Measurements from ENCODE around the gene RBM22.

The RBM22 gene

DNA sequence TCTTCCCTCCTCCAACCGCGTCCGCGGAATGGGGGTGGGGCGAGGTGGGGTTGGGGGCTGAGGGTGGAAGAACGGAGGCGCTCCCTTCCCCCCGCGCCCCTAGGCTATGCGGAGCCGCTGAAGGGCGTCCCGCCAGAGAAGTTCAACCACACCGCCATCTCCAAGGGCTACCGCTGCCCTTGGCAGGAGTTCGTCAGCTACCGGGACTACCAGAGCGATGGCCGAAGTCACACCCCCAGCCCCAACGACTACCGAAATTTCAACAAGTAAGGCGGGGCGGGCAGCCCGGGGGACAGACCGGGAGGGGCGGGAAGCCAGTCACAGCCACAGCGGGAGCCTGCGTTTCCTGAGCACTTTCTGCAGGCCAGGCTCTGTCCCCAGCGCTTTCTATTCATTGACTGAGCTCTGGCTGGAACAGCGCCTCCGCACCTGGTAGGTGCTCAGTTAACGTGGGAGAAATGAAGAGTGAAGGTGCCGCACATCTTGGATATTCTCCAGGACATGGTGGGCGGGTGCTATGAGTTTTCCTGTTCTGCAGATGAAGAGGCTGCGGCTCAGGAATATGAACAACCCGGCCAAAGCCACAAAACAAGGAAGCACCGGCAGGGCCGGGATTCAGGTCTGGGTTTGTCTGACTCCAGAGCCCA is 28.5 kb downstream of the RBM22 start:
- no peak for DNase-seq (ENCODE audit: low read depth)

GRCh38 chr5:150671509-150672236 is 29.2 kb downstream of the RBM22 start:
- no peak for DNase-seq (ENCODE audit: low read depth)

DNA sequence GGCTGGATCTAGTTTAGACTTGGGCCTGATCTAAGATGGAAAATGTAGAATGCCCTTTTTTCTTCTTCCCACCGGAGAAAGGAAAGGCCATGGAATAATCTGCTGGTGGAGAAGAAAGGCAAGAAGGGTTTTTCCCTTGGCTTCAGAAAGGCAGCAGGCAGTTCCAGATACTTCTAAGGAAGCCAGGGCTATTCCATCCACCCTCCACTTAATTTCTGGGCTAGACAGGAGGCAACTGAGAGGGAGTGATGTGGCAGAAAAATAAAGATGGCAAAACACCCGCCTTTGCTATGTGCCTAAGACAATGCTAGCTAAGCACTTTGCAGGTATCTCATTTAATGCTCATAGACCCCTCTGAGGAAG is 29.9 kb downstream of the RBM22 start:
- DNase-seq (ENCODE audit: low read depth) = no peak

- no peak for DNase-seq (ENCODE audit: low read depth)
Measured at GRCh38 chr5:150670275-150670947, 30.5 kb downstream of the RBM22 start.

GRCh38 chr5:150665044-150665443 is 35.8 kb downstream of the RBM22 start:
- no peak for DNase-seq (ENCODE audit: low read depth)

- no peak for DNase-seq (ENCODE audit: low read depth)
Measured at GRCh38 chr5:150663936-150664335, 36.9 kb downstream of the RBM22 start.

GRCh38 chr5:150662731-150663516 is 37.9 kb downstream of the RBM22 start:
- DNase-seq (ENCODE audit: low read depth) = no peak

DNA sequence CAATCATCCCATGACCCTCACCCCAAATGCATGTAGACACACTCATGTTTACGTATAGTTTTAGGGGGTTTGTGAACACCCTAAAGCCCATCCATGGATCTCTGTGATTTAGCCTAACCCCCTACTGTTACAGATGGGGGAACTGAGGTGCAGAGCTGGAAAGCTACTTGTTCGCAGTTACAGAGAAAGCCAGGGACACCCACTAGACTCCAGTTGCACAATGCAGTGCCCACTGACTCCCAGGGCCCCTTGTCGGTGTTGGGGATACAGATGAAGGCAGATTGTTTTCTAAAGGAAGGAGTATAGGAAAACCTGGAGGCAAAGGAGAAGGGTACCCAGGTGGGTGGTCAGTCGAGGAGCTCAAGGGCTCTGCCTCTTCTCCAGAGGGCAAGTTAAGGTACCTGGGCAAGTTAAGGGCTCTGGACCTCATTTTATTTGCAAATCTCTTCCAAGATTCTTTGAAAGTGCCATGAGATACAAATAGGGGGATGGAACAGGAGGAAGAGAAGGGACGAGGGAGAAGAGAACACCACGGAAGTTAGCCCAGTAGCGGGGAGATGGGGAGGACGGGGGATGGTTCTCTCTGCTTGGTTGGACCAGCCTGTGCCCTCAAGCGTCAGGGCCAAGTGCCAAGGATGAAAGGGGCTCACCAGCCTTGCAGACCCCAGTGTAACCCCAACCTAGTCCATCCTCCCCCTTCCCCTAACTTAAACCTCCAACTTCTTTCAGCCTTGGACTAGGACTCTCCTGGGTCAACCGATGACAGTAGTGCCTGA is 38.9 kb downstream of the RBM22 start:
- no peak for DNase-seq (ENCODE audit: low read depth)

DNA sequence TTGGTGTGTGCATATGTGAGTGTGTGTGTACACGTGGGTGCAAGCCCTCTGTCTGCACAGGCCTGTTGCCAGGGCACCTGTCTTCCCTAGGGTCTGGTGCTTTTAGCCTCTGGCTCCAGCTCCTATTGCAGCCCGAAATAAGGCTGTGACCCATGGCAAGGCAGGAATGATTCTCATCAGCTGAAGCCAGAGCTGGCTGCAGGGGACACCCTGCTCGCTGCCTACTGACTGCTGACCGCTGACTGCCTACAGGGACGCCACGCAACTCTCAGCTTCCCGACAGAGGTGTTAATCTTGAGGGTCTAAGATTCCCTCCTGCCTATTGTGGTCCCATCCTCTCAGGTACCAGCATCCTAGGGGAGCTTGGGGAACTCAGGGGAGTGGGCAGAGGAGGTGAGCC is 39.8 kb downstream of the RBM22 start, which contains the start of gene MYOZ3:
Gene MYOZ3 (plus strand): TSS at position 166 of the 400 bp plus-strand sequence. CDS start 1,691 bp downstream, outside the sequence.
- DNase-seq (ENCODE audit: low read depth) = no peak

DNA sequence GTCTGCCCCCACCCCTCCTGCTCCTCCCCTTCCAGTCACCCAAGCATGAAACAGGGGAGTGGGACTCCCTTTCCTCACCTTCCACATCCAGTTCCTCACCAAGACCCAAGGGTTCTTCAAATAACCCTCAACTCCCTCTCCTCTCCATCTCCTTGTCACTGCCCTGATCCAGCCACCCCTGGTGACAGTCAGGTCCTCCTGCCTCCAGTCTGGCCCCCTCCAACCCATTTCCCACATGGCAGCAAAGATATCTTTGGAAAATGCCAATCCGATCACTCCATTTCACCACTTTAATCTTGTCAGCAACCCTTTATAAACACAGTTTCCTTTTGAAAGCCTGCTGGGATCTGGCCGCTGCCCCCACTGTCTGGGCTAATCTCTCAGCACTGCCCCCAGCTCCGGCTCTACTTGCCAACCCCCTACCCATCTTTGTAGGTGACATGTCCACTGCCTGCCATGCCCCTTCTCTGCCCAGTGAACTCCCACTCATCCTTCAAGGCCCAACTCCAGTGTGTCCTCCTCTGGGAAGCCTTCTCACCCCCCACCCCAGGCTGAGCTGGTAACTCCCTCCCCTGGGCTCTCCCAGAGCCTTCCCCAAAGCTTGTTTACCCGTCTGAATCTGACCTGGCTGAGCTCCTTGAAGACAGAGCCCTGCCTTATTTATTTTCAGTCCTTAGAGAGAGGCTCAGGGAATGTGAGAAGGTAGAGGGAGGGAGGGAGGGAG is 40.6 kb downstream of the RBM22 start:
- DNase-seq (ENCODE audit: low read depth) = no peak

DNA sequence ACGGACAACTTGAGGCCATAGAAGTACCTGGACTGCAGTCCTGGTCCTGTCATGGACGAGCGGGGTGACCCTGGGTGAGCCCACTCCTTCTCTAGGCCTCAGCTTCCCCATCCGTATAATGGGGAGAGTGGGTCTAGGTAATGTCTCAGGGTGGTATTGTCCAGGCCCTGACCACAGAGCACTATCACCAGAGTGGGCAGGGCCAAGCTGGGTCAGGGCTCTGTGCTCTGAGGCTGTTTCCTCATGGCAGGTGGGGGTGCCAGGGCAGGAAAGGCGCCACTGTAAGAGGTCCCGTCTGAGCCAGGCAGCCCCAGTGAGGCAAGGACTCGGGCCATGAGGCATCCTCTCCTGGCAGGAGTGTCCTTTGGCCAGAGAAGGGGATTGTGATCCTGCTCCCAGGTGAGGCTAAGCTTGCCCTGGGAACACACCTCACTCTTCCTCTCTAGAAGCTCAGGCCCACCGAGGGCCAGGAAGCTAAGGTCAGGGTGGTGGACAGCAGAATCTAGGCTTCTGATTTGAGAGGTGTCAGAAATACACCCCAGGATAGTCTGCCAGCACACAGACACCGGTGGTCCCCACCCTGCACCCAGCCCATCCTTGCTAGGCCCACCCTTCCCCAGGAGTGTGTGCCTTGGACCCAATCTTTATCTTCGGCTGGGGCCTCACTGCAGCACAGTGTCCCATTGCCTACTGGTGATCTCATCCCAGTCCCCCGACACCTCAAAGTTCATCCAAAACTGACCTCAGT is 41.3 kb downstream of the RBM22 start:
- no peak for DNase-seq (ENCODE audit: low read depth)

DNA sequence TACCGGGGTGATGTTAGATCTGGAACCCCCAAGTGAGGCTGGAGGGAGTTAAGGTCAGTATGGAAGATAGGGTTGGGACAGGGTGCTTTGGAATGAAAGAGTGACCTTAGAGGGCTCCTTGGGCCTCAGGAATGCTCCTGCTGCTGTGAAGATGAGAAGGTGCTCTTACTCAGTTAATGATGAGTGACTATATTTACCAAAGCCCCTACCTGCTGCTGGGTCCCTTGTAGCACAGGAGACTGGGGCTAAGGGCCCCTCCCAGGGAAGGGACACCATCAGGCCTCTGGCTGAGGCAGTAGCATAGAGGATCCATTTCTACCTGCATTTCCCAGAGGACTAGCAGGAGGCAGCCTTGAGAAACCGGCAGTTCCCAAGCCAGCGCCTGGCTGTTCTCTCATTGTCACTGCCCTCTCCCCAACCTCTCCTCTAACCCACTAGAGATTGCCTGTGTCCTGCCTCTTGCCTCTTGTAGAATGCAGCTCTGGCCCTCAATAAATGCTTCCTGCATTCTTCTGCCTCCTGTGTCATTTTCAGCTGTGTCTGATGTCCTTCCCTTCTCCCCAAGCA is 42.1 kb downstream of the RBM22 start:
- no peak for DNase-seq (ENCODE audit: low read depth)

DNA sequence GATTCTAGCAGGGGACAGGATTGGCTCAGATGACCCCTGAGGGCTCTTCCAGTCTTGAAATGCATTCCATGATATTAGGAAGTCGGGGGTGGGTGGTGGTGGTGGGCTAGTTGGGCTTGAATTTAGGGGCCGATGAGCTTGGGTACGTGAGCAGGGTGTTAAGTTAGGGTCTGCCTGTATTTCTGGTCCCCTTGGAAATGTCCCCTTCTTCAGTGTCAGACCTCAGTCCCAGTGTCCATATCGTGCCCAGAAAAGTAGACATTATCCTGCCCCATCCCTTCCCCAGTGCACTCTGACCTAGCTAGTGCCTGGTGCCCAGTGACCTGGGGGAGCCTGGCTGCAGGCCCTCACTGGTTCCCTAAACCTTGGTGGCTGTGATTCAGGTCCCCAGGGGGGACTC is 42.7 kb downstream of the RBM22 start:
- no peak for DNase-seq (ENCODE audit: low read depth)

- no peak for DNase-seq (ENCODE audit: low read depth)
Measured at GRCh38 chr5:150656191-150657132, 44.4 kb downstream of the RBM22 start.

DNA sequence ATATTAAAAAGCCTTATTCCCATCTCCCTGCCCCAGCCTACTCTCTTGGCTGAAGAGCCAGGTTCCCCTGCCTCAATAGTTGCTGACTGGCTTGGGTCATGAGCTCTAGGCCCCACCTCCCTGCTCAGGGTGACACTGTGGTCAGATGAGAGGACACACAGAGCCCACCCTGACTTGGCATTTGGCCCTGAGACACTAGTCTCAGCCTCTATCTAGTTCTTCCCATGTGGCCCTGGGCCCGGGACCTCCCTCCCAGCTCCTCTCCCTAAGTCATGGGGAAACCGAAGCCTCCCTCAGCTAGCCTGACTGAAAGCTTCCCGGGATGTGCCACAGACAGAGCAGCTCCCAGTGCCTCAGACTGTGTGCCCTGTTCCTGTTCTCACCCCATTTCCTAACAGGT is 45.6 kb downstream of the RBM22 start:
- no peak for DNase-seq (ENCODE audit: low read depth)

- DNase-seq (ENCODE audit: low read depth) = no peak
Measured at GRCh38 chr5:150653762-150654556, 46.9 kb downstream of the RBM22 start.

- no peak for DNase-seq (ENCODE audit: low read depth)
Measured at GRCh38 chr5:150653145-150653761, 47.6 kb downstream of the RBM22 start.
